ENCODE data around the gene CREB5. TPM values are rescaled to one million over a fixed set of nuclear protein-coding genes. Genes with fewer than 3 reads are reported as not detected.

The CREB5 gene
- total RNA-seq, 1 donor from 2014 or later = 4.6 TPM

- H3K27ac Mint-ChIP-seq = no peak overlapping the region
- peaks cover 40% of the 10 kb centered on the region for H3K27me3 Mint-ChIP-seq
- no peak overlapping the region for H3K4me3 Mint-ChIP-seq (ENCODE audit: low read depth)
- TF ChIP-seq, protein P1, sequence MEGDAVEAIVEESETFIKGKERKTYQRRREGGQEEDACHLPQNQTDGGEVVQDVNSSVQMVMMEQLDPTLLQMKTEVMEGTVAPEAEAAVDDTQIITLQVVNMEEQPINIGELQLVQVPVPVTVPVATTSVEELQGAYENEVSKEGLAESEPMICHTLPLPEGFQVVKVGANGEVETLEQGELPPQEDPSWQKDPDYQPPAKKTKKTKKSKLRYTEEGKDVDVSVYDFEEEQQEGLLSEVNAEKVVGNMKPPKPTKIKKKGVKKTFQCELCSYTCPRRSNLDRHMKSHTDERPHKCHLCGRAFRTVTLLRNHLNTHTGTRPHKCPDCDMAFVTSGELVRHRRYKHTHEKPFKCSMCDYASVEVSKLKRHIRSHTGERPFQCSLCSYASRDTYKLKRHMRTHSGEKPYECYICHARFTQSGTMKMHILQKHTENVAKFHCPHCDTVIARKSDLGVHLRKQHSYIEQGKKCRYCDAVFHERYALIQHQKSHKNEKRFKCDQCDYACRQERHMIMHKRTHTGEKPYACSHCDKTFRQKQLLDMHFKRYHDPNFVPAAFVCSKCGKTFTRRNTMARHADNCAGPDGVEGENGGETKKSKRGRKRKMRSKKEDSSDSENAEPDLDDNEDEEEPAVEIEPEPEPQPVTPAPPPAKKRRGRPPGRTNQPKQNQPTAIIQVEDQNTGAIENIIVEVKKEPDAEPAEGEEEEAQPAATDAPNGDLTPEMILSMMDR (IDR thresholded peaks at IDR 0.05; ENCODE audit: unreplicated experiment) = no peak
- H3K4me1 Mint-ChIP-seq (ENCODE audit: low read depth) = peaks cover 23% of the 10 kb centered on the region
- H3K36me3 Mint-ChIP-seq (ENCODE audit: insufficient read depth) = no peaks in the 10 kb centered on the region
- no peaks in the 10 kb centered on the region for H3K9me3 Mint-ChIP-seq (ENCODE audit: low read depth)
- no peak for DNase-seq (ENCODE audit: low spot score, unreplicated experiment)
Measured at GRCh38 chr7:28478656-28479055, 66.3 kb downstream of the CREB5 start.

DNA sequence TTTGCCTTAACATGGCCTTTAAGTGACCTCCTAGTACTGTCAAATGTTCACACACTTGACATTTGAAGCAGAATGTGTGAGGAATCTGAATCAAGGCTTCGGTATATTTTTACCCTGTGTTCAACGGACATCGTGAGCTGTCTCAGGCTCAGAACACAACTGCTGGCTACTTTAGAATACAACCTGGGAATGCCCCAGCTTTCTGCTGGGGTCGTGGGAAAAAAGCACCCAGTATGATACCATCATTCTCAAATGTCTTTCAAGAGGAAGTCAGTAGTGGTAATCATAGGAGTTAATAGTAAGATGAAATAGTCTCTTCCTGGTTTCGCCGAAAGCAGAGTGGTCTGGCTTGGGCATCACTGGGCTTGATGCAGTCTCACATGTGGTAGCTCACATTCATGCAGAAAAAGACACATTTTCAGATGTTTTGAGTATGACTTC lies 67.2 kb downstream of the CREB5 start:
- Mint-ChIP-seq H3K36me3 (ENCODE audit: insufficient read depth) (no peaks in the 10 kb centered on the region), H3K27me3 (peaks cover 34% of the 10 kb centered on the region), H3K4me3 (ENCODE audit: low read depth) (no peak overlapping the region), H3K9me3 (ENCODE audit: low read depth) (no peaks in the 10 kb centered on the region), H3K4me1 (ENCODE audit: low read depth) (peaks cover 15% of the 10 kb centered on the region), H3K27ac (no peak overlapping the region)
- TF ChIP-seq, protein P1 (IDR thresholded peaks at IDR 0.05; ENCODE audit: unreplicated experiment) = no peak
- DNase-seq (ENCODE audit: low spot score, unreplicated experiment) = no peak

GRCh38 chr7:28480595-28480994 lies 68.3 kb downstream of the CREB5 start:
- H3K9me3 Mint-ChIP-seq (ENCODE audit: low read depth) = no peaks in the 10 kb centered on the region
- H3K27ac Mint-ChIP-seq = no peak overlapping the region
- DNase-seq (ENCODE audit: low spot score, unreplicated experiment) = no peak
- H3K4me3 Mint-ChIP-seq (ENCODE audit: low read depth) = no peak overlapping the region
- TF ChIP-seq, protein P1 (IDR thresholded peaks at IDR 0.05; ENCODE audit: unreplicated experiment) = no peak
- H3K36me3 Mint-ChIP-seq (ENCODE audit: insufficient read depth) = no peaks in the 10 kb centered on the region
- peaks cover 34% of the 10 kb centered on the region for H3K27me3 Mint-ChIP-seq
- peaks cover 15% of the 10 kb centered on the region for H3K4me1 Mint-ChIP-seq (ENCODE audit: low read depth)

- Mint-ChIP-seq H3K27ac (no peak overlapping the region), H3K4me1 (ENCODE audit: low read depth) (peaks cover 11% of the 10 kb centered on the region), H3K36me3 (ENCODE audit: insufficient read depth) (no peaks in the 10 kb centered on the region), H3K9me3 (ENCODE audit: low read depth) (no peaks in the 10 kb centered on the region), H3K4me3 (ENCODE audit: low read depth) (no peak overlapping the region), H3K27me3 (peaks cover 31% of the 10 kb centered on the region)
- DNase-seq (ENCODE audit: low spot score, unreplicated experiment) = no peak
- TF ChIP-seq, protein P1 (IDR thresholded peaks at IDR 0.05; ENCODE audit: unreplicated experiment) = no peak
Measured at GRCh38 chr7:28481091-28481926, 69.0 kb downstream of the CREB5 start.

- no peaks in the 10 kb centered on the region for H3K36me3 Mint-ChIP-seq (ENCODE audit: insufficient read depth)
- DNase-seq (ENCODE audit: low spot score, unreplicated experiment) = no peak
- no peaks in the 10 kb centered on the region for H3K9me3 Mint-ChIP-seq (ENCODE audit: low read depth)
- H3K4me3 Mint-ChIP-seq (ENCODE audit: low read depth) = no peak overlapping the region
- H3K4me1 Mint-ChIP-seq (ENCODE audit: low read depth) = peaks cover 4% of the 10 kb centered on the region
- no peak overlapping the region for H3K27ac Mint-ChIP-seq
- H3K27me3 Mint-ChIP-seq = peaks cover 26% of the 10 kb centered on the region
- TF ChIP-seq, protein P1 (IDR thresholded peaks at IDR 0.05; ENCODE audit: unreplicated experiment) = no peak
Measured at GRCh38 chr7:28483112-28483511, 70.8 kb downstream of the CREB5 start.

Data from progenitor cell of endocrine pancreas (in vitro differentiated cells).